Measurements from ENCODE around the gene CAPZA1.

The CAPZA1 gene

DNA sequence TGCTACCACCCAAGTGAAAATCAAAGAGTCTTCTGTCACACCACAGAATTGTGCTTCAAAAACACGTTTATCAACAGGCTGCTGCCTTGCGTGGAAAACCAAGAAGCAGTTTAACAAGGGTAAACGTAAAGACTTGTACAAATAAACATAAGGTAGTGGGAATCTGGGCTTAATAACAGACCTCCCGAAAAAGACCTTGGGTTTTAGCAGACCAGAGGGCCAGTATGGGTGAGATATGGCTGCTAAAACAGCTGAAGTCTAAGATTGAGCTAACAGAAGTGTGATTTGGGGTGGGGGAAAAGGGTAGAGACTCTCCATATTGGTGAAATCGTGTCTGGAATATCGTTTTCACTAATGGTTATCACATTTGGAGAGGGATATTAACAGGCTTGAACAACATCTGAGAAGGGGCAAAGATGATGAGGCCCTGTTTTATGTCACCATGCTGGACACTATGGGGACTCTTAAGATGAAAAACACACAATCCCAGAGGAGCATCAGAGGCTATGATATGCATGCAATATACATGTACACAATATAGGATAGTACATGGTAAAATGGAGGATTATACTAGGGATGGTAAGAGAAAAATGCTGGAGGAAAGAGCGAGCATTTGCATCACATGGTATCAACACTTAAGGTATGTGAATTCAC is 56.2 kb downstream of the CAPZA1 start:
- DNase-seq, result no peak

DNA sequence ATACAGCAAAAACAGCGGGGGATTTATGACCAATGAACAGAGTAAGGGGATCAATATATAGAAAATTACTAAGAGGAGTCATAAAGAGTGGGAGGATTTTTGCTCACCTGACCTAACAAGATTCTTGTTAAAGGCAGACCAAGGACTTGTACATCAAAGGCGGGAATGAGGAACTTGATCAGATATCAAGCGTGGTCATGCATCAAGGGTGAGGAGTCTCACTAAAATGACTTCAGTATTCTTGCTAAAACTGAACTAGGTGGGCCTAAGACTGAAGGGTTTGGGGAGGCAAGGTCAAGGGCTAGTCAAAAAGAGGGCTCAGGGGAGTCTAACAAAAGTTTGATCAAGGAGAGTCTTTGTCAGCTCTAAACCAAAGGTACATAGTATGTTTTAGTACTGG is 56.9 kb downstream of the CAPZA1 start:
- no peak for DNase-seq

DNA sequence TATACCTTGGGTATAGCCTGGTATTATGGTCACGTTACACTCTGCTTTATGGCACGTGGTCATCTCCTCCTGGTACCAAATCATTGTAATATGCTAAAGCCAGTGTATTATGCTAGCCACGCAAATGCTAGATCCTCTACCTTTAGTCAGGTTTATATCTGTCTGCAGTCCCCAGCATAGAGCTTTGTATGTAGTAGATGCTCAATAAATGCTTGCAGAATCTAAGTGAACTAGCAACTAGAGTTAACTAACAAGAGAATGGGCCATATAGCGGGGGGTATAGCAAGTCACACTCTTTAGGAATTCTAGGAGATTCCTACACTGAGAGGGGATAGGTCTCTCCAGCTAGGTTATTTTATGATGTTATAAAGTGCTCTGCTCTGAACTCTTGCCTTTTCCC is 57.9 kb downstream of the CAPZA1 start:
- no peak for DNase-seq

DNA sequence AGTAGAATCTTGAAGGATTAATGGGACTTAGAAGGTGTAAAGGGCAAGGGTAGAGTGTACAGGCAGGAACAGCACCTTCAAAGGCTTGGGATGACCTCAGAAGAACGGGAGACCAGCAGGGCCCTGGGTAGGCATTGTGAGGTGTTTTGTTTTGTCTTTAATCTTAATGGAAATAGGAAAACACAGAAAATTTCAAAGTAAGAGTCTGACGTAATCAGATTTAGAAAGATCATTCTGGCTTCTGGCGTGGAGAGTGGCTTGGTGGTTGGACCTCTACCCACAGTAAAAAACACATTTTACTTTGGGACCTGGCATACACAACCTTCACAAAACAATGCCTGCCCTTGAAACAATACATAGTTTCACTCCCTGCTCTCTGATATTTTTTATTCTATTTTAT is 59.0 kb downstream of the CAPZA1 start:
- no peak for DNase-seq

DNA sequence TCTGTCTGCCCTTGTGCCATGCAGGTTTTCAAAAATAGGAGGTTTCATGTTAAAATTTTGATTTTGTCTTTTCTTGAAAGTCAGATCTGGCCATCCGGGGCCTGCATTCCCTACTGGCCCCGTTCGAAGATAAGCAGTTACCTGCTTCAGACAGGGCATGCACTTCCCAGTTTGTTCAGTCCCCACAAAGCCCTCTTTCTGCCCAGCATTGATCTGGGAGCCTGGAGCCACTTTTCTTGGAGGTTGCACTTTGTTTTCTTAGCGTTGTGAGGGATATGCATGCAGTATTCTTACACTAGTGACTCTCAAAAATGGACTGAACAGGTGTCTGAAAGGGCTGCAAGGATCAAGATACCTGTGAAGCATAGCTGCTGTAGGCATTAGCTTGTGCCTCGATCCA is 66.3 kb downstream of the CAPZA1 start:
- no peak for DNase-seq

DNA sequence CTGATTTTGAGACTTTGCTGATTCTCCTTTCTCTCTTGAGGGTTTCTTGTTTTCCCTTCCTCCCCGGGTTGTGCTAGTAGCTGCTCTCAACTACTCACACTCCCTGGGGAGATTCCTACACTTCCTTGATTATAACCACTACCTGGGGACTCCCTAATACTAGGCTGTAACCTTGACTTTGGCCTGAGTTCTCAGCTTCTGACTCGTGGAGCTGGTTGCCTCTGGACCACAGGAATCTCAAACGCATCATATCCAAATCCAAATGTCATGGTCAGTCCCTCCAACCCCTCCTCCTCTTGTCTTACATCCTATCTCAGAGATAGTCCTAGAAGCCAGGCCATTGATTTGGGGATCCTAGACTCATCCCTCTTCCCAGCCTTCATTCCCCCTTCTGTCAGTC is 66.8 kb downstream of the CAPZA1 start:
- no peak for DNase-seq

DNA sequence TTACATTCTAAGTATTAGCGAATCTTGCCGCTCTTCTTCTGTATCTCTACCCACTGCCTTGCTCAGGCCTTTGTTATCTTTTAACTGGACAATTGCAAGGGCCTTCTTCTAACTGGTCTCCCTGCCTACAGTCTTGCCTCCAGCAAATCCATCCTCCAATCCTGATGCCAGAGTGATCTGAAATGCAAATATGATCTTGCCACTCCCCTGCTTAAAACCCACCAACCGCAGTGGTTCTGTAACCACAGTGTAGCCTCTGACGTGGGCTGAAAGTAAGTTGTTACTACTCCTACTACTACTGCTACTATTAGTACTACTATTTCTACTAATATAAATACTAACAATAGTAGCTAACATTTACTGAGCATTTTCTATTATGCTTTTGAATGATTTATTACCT is 67.2 kb downstream of the CAPZA1 start:
- no peak for DNase-seq

DNA sequence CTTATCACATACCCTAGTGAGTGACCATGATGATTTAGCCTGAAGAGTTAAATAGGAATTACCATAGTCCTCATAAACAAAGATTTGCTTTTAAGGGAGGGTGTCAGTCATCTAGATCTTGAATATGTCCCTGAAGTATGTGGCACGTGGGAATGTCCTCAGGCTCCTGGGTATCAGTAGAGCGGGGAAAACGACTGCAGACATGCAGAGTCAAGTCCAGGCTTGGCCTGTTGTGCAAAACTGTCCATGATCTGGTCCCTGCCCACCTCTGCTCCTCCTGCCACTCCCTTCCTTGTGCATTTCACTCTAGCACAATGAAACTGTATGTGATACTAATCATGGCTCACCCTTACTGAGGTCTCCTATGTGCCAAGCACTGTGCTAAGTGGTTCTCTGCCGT is 67.7 kb downstream of the CAPZA1 start:
- no peak for DNase-seq

DNA sequence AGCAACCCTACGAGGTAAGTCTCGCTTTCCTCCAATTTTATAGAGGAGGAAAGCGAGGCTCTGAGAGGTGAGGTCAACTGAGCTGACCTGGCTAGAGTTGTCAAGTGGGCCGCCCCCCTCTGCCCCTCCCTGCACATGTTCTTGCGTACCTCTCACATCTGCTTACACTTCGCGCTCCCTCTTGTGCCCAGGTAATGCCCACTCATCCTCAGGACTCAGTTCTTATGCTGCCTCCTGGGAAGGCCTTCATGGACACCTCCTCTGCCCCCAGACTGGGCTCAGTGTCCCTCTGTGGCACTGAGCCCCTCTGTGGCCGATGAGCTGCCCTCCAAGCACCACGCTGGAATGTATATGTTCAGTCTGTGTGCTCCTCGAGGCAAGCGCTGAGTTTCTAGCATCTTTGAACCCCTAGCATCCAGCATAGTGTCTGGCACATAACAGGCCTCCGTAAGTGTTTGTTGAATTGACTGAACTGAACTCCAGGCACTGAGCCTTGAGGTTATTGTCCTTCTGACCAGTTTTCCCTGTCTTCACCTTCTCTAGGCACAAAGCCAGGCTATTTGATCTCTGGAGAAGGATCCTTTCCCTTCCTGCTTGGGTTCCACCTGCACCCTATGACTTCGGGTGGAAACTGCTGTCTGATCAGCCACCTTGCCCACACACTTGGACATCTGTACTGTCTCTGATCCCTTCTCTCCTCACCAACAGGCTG is 68.3 kb downstream of the CAPZA1 start:
- DNase-seq, result no peak

DNA sequence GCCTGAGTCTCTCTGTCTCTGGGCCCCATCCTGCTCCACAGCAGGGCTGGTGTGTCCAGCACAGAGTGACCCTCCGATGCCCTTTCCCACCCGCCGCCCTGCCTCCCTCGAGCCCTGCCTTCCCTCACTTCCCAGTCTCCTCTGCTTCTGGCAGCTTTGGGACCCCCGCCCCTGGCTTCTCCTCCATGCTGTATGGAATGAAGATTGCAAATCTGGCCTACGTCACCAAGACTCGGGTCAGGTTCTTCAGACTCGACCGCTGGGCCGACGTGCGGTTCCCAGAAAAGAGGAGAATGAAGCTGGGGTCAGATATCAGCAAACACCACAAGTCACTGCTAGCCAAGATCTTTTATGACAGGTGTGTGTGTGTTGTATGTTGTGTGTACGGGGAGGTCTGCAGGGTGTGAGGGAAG is 69.2 kb downstream of the CAPZA1 start:
- no peak for DNase-seq

DNA sequence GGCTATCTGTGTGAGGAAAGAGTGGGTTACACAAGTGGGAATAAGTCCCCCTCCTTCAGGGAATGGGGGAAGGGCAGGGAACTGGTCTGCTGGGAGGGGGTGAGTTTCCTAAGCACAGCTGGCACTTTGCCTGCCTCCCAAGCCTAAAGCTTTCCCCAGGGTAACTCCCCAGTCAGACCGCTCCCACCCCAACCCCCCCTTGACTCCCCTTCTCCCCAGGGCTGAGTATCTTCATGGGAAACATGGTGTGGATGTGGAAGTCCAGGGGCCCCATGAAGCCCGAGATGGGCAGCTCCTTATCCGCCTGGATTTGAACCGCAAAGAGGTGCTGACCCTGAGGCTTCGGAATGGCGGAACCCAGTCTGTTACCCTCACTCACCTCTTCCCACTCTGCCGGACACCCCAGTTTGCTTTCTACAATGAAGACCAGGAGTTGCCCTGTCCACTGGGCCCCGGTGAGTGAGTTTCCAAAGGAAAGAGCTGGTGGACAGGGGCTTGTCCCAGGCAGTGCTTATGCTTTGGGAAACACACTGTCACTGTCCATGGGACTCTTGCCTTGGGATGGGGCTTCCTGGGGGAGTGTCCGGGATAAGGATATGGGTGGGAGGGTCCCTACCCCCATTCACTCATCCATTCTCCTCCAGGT is 69.7 kb downstream of the CAPZA1 start:
- no peak for DNase-seq

DNA sequence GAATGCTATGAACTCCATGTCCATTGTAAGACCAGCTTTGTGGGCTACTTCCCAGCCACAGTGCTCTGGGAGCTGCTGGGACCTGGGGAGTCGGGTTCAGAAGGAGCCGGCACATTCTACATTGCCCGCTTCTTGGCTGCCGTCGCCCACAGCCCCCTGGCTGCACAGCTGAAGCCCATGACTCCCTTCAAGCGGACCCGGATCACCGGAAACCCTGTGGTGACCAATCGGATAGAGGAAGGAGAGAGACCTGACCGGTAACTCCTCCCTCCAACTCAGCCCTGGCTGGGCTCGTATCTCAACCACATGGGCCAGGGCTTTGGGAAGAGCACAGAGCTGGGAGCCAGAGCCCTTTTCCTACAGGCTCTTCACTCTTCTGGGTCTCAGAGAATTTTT is 70.2 kb downstream of the CAPZA1 start:
- DNase-seq, result no peak

DNA sequence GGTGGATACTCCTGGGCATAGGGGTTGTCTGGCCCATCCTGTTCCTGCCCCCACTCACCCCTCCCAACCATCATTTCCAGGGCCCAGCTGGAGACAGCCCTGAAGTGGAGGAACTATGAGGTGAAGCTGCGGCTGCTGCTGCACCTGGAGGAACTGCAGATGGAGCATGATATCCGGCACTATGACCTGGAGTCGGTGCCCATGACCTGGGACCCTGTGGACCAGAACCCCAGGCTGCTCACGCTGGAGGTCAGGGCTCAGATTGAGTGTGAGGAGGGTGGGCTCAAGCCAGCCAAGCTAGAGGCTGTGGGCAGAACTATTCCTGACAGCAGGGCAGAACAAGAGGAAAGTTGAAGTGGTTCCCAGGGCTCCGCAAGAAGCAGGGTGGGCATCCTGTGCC is 73.0 kb downstream of the CAPZA1 start:
- no peak for DNase-seq

DNA sequence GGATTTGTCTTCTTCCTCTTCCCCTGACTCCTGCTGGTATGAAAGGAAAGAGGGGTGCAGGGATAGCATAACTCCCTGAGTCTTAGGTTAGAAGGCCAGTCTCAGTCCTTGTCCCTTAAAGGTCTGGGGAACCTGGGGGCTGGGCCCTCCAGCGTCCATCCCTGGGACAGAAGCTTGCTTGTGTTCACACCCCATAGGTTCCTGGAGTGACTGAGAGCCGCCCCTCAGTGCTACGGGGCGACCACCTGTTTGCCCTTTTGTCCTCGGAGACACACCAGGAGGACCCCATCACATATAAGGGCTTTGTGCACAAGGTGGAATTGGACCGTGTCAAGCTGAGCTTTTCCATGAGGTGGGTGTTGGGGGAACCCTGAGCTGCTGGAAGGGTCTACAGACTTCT is 74.2 kb downstream of the CAPZA1 start:
- DNase-seq, result no peak

DNA sequence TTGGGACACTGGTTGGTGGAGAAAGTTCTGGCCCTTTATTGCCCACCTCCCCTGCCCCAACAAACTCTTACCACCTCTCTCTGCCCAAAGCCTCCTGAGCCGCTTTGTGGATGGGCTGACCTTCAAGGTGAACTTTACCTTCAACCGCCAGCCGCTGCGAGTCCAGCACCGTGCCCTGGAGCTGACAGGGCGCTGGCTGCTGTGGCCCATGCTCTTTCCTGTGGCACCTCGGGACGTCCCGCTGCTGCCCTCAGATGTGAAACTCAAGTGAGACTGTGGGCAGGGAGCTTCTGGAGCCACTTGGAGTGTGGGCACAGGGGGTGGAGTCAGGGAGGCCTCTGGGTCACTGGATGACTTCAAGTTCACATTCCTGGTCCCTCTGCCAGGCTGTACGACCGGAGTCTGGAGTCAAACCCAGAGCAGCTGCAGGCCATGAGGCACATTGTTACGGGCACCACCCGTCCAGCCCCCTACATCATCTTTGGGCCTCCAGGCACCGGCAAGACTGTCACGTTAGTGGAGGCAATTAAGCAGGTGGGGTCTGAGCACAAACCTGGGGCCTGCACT is 74.8 kb downstream of the CAPZA1 start:
- no peak for DNase-seq

DNA sequence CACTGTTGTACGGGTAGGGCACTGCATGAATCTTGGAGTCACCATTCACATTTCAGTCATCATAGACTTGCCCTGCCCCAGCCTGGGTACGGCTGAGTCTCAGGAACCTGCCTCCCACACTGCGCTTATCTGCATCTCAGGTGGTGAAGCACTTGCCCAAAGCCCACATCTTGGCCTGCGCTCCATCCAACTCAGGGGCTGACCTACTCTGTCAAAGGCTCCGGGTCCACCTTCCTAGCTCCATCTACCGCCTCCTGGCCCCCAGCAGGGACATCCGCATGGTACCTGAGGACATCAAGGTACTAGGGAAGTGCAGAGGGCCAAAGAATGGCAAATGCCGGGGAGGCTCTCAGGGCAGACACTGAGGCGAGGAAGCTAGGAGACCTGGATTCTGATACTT is 75.6 kb downstream of the CAPZA1 start:
- no peak for DNase-seq

DNA sequence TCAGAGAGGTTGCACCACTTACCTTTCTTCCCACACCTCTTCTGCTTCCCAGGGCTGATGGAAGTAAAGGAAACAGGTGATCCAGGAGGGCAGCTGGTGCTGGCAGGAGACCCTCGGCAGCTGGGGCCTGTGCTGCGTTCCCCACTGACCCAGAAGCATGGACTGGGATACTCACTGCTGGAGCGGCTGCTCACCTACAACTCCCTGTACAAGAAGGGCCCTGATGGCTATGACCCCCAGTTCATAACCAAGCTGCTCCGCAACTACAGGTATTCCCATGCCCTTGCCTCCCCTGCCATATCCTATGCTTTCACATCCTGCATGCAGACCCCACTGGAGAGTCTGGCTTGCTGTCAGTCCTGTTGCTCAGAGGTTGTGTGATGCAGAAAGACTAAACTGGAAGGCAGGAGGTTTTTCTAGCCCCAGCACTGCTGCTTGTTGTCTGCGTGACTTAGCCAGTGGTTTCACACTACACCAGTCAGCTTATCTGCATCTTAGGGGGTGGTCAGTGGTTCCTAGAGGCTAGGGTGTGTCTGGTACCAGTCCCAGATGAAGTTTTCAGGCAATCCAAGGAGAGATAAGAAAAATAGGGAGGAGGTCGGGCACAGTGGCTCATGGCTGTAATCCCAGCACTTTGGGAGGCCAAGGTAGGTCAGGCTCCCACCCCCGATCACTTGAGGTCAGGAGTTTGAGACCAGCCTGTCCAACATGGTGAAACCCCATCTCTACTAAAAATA is 77.1 kb downstream of the CAPZA1 start:
- no peak for DNase-seq

DNA sequence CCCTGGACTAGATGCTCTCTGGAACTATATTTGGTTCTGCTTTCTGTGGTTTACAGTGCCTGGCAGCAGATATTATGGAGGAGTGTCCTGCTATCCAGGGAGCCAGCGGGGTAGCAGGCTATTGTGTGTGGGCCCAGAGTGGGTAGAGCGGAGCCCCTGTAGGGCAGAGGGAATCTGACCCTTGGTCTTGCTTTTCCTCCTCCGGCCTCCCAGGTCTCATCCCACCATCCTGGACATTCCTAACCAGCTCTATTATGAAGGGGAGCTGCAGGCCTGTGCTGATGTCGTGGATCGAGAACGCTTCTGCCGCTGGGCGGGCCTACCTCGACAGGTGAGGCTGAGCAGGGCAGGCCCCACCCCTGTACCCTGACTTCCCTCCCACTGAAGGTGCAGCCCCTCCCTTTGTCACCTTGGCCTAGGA is 78.2 kb downstream of the CAPZA1 start:
- DNase-seq, result no peak

DNA sequence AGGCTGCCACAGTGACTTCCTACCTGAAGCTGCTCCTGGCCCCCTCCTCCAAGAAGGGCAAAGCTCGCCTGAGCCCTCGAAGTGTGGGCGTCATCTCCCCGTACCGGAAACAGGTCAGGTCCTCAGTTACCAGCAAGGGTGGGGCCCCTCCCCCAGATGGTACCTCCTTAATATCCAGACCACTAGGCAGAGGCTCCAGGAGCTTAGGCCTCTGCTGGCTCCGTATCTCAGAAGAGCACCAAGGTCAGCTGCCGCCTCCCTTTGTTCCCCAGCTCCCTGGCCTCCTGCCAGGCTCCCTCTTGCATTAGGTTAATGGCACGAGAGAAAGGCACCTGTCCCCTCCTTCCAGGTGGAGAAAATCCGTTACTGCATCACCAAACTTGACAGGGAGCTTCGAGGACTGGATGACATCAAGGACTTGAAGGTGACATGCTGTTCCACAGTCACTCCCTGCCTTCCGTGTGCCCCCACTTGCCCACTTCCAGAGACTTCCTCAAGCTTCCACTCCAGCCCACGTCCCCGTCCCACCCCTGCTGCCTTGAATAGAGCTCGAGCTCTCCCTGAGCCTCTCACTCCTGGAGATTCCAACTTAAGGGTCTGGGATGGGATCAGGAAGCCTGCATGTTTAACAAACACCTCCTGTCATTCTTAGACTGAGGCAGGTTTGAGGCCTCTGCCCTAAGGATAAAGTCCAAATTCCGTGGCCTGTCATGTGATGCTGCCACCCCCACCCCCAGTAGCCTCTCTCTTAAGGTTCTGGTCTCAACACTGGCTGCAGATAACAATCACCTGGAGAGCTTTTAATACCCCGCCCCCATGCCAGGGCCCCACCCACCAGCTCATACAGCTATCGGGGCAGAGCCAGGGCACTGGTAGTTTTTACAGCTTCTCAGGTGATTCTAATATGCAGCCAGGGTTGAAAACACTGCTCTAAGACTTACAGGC is 79.0 kb downstream of the CAPZA1 start:
- DNase-seq, result no peak

DNA sequence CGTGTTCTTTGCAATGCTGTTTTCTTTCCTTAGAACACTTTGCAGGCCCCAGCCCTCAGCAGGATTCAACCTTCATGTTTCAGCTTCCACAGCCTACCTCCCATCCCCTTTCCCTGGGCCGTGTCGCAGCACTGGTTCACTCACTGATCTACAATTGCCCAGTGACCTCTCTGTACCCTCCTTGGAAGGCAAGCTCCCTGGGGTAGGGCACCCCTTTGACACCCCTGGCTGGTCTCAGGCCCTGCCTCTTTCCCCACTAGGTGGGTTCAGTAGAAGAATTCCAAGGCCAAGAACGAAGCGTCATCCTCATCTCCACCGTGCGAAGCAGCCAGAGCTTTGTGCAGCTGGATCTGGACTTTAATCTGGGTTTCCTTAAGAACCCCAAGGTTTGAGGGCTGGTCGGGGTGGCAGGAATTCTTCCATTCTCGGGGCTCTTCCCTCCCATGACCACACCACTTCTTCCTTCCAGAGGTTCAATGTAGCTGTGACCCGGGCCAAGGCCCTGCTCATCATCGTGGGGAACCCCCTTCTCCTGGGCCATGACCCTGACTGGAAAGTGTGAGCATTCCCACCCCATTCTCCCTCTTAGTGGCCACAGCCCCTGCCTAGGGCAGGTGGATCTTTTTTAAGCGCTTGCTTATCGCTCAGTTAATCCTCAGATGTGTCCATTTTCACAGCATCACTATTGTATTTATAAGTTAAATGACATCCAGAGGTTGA is 80.0 kb downstream of the CAPZA1 start:
- DNase-seq, result no peak
